DMS79 treated with DMSO at 0.1 percent for 48 hours (cell line): ENCODE results near the gene CFAP90.

Experiments
- DNase-seq: peaks from one replicate; lab custom pipeline; 2025; lab: John Stamatoyannopoulos, UW

CFAP90 gene

DNA sequence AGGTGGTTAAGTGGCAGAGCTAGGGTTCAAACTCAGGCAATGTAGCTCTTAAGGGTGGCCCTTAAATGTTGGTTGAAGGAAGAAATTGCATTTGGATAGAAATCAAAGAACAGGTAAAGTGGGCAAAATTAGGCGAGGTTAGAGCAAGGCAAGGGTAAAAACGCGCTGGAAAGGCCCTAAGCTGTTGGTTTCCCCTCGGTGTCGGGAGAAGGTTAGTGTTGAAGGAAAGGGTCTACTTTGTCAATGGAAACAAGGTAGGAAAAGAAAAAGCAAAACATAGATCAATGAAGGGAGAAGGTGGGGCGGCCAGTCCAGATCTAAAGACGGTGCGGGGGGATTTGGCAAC is 17.5 kb upstream of the CFAP90 start:
- DNase-seq, result no peak

DNA sequence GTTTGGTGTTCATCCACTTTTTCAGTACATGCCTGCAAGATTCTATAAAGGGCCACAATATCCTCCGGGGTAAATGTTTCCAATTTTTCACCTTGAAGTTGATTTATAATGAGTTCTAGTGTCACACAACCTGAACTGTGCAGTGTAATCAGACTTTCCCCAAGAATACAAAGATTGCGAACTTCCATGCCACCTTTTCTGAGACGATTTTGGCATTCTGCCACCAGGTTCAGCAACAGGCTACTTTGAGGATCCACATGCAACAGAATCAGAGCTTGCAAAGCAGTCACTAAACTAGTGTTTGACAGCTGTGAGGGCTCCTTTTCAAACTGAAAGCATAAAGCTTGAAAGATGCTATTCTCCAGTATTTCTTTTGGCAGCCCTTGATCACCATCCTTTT is 16.3 kb upstream of the CFAP90 start:
- no peak for DNase-seq

DNA sequence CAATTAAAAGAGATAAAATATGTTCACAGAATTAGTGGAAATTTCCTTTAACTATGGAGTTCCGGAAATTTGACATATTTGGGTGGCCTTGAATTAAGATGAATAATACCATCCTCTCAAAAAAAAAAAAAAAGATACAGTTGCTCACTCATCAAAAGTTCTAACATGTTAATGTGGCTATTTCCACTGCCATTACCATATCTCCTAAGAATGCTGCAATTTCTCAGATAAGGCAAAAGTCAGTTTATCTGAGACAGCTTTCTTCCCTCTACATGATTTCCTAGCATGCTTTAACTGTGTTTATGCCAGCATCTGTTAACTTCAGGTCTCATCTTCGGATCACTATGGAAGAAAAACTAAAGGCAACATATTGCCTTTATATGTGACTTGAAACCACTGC is 15.3 kb upstream of the CFAP90 start:
- no peak for DNase-seq

GRCh38 chr5:7857926-7858632 is 7.1 kb upstream of the CFAP90 start:
- DNase-seq, result no peak

DNA sequence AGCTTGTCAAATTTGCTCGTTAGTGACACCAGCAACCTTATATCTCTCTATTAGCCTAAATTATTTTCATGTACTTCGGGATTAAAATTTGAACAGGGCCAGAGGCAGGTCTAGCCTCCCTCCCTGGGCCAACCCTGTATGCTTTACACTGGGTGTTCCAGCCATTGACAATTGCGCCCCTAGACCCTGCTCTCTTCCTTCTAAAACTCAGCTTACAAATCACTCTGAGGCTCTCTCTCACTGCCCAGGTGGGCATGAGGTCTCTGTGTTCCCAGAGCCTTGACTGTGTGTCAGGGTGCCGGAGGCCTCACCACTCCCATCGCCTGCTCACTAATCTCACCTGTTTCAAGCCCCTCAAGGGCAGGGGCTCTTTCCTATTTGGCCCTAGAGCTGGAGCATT is 6.4 kb upstream of the CFAP90 start:
- no peak for DNase-seq

DNA sequence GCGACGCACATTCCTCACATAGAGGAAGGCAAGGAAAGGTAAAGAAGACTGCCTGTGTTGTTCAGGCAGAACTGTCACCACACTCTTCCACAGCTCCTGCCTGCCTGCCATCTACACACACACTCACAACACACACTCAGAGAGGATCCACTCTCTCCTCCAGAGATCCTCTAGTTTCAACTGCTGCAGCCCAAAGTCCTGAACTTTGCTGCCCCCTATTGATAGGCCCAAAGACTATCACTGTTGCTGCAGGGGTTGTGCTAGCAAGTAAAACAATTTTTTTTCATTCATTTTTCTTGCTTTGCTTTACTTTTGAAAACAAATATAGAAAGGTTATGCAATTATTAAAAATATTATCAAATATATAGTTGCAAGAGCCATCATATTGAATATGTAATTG is 5.9 kb upstream of the CFAP90 start:
- DNase-seq, result peak; percentile 55

DNA sequence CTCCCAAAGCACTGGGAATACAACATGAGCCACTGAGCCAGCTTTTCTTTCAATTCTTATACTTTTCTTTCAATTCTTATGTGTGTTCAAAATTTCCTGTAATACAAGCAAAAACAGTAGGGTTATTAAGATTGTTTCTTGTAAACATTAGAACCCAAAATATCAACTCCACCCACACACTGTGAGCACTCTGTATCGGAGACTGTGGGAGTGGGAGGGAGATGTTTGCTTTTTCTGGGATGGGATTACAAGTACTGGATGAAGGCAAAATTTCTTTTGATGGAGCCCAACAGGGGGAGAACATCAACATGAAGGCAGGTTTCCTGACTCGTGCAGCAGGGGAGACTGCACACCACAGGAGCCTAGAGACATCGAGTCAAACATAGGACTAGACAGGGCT is 4.7 kb upstream of the CFAP90 start:
- DNase-seq, result no peak

DNA sequence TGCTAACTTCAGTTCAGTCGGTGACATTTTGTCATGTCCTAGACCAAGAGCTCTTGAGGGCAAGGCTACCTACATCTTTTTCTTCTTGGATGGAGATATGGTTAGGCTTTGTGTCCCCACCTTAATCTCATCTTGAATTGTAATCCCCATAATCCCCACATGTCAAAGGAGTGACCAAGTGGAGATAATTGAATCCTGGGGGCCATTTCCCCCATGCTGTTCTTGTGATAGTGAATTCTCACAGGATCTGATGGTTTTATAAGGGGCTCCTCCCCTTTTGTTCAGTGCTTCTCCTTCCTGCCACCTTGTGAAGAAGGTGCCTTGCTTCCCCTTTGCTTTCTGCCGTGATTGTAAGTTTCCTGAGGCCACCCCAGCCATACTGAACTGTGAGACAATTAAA is 2.1 kb upstream of the CFAP90 start:
- no peak for DNase-seq

GRCh38 chr5:7852542-7852941 is 1.6 kb upstream of the CFAP90 start:
- no peak for DNase-seq

DNA sequence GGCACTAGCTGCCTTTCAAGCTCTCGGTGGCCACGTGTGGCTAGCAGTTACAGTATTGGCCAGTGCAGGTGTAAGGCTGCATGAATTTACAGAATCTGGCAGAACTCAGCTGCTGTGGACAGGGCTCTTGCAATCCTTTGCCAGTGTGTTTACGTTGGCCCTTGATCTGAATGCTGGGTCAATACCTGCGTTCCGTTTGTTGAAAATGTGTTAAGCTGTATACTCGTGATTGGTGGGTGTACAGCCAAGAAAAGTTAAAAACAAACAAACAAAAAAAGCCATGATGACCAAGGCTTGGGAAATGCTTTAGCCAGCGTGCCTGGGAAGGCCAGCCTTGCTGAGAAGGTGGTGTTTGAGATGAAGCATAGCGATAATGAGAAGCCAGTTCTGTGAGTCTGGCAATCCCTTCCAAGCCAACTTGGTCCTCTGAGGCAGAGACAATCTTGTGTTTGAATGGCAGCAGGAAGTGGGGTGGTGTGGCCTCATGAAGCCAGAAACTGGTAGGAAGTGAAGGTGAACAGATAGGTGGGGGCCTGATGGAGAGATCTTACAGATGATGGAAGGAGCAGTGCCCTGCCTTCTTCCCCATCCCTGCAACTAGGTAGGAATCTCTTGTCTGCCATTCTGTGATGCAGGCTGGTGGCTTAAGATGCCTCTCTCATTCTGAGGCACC is 820 bp upstream of the CFAP90 start:
- DNase-seq, result no peak

DNA sequence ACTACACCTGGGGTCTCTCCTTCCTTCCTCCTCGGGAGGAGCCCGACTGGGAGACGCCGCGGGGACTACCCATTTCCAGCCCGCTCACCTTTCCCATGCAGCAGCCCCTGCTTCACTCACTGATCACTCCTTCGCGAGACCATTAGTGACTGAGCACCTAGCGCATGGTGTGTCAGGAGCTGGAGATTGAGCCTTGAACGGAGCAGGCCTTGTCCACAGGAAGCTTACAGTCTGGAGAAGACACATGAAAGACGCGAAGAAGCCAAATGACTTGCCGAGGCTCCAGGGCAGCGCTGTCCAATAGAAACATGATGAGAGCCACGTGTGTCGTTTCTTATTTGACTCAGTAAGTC is 283 bp upstream of the CFAP90 start:
- DNase-seq, result no peak

DNA sequence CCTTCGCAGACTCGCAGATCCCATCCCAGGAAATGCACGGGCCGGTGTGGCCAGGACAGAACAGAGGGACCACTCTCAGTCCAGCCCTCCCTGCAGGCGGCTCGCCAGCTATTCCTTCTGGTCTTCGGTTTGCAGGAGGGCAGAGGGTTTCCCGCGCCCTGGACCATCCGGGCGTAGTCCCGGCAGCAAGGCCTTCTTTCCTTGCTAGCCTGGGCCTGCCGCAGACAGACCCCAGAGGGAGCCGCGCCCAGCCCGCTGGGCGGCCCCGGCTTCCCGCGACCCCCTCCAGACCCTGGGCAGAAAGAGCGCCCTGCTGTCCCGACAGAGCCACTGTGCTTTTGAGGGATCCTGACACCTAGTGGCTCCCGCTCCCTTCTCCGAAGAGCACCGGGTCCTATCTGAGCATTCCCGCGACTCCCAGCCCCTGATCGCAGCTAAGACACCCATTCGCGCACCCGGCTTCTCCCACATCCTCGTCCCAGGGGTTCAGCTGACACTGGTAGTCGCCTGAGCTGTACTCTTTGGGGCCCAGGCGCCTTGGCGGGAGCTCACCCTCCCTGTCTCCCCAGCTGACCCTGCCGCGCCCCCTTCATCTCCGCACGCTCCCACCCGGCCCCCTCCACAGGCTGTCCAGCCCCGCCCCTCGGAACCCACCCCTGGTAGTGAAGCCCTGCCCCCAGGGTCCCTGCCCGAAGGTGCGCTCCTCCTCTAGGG is 1.1 kb downstream of the CFAP90 start:
- DNase-seq, result peak; percentile 40

GRCh38 chr5:7848296-7848695 is 2.6 kb downstream of the CFAP90 start:
- no peak for DNase-seq

DNA sequence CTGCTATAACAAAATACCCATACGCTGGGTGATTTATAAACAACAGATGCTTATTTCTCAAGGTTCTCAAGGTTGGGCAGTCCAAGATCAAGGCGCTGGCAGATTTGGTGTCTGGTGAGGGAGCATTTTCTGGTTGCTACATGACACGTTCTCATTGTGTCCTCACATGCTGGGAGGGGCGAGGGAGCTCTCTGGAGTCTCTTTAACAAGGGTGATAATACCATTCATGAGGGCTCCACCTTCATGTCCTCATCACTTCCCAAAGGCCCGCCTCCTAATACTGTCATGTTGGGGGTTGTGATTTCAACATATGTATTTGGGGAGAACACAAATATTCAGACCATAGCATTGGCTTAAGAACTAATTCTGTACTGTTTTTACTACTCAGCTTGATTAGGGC is 4.6 kb downstream of the CFAP90 start:
- DNase-seq, result no peak

- no peak for DNase-seq
Measured at GRCh38 chr5:7845557-7845956, 5.4 kb downstream of the CFAP90 start.

DNA sequence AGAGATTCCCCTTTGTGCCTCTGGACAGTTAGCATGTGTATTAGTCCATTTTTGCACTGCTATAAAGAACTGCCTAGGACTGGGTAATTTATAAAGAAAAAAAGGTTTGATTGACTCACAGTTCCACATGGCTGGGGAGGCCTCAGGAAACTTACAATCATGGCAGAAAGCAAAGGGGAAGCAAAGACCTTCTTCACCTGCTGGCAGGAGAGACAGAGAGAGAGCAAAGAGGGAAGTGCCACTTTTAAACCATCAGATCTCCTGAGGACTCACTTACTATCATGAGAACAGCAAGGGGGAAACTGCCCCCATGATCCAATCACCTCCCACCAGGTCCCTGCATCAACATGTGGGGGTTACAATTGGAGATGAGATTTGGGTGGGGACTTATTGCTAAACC is 6.0 kb downstream of the CFAP90 start:
- no peak for DNase-seq

GRCh38 chr5:7842531-7842930 is 8.4 kb downstream of the CFAP90 start:
- DNase-seq, result peak; percentile 3

- DNase-seq, result no peak
Measured at GRCh38 chr5:7837403-7837802, 13.5 kb downstream of the CFAP90 start.

DNA sequence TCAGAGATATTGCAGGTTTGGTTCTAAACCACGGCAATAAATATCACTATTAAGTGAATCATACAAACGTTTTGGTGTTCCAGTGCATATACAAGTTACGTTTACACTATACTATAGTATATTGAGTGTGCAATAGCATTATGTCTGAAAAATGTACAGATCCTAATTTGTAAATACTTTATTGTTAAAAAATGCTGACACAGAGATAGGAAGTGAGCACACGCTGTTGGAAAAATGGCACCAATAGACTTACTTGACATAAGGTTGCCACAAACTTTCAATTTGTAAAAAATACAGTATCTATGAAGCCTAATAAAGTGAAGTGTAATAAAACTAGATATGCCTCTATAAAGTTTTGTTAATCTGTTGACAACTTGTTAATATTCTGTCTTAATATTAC is 16.0 kb downstream of the CFAP90 start:
- DNase-seq, result no peak

- peak; percentile 33 for DNase-seq
Measured at GRCh38 chr5:7828269-7828668, 22.7 kb downstream of the CFAP90 start.

DNA sequence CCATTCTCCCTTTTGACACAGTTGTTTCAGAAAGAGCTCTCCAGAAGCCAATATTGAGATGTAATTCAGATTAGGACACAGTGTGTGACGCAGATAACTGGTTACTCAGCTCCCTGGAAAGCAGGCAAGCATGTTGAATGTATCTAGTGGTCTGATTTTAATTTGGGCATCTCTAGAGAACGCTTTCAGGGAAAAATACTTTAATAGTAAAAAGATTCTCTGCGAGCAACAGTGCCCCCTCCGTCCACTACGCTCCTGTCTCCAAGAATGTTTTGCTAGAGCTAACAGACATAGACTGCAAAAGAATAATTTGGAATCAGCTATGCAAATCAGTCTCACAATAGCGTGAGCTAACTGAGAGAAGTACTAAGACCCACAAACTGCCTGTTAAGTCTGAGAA is 23.3 kb downstream of the CFAP90 start:
- no peak for DNase-seq

DNA sequence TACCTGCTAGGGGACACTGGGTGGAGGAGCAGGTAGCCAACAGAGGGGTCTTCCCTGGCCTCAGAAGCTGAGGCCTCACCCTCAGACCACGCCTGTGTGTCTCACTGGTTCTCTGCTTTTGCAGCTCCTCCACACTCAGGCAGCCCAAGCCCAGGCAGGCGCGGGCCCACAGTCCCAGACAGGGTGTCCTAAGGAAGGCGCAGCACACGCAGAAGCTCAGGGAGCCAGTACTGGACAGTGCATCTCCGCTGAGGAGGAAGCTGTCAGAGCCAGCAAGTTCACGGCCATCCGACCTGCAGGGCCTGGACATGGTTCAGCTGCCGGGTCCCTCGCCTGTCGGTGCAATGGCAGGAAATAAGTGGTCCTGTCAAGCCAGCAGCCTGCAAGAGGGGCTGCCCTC is 25.3 kb downstream of the CFAP90 start:
- DNase-seq, result no peak

- no peak for DNase-seq
Measured at GRCh38 chr5:7824995-7825394, 25.9 kb downstream of the CFAP90 start.

GRCh38 chr5:7823594-7823993 is 27.3 kb downstream of the CFAP90 start:
- no peak for DNase-seq
